IMR-90 (cell line): ENCODE data around the gene TCF4. TPM values are rescaled to one million over a fixed set of nuclear protein-coding genes. Genes with fewer than 3 reads are reported as not detected.

Source experiments
- ATAC-seq: fragments of 200-7000 bp; cut with Tn5 transposase; 2 replicates; pipeline ENCODE4 v1.9.1; 2020; ENCODE audit warnings: low read depth, mild to moderate bottlenecking, moderate library complexity
- BruUV-seq: library from RNA; stranded (reverse); fragments of 400-500 nt; replicated peaks from 2 replicates; lab custom pipeline; 2021; lab: Mats Ljungman, UMichigan
- CTCF ChIA-PET: fragments of 300-600 bp; formaldehyde crosslinking; extraction: SDS; loops from one replicate; lab custom pipeline; 2021; ENCODE audit warnings: antibody characterized with exemption; lab: Yijun Ruan, JAX
- POLR2A ChIA-PET: fragments of 300-600 bp; sonication (Branson Sonifier 250); formaldehyde crosslinking; loops from one replicate; lab custom pipeline; 2022; ENCODE audit warnings: antibody characterized with exemption; ENCODE audit not compliant: unreplicated experiment; lab: Charles Lee
- DNase-seq: peaks from one replicate; pipeline ENCODE4 v3.0.0; 2013
- H2AFZ ChIP-seq: replicated peaks from 2 replicates; pipeline ENCODE3; 2013; ENCODE audit warnings: low read length, mild to moderate bottlenecking; ENCODE audit not compliant: poor library complexity
- H2AK5ac ChIP-seq: 2 replicates; pipeline ENCODE4 v1.6.1; 2013; ENCODE audit warnings: low read depth, low read length, inconsistent platforms
- H2AK9ac ChIP-seq: replicated peaks from 2 replicates; pipeline ENCODE3; 2013; ENCODE audit warnings: mild to moderate bottlenecking, low read depth, low read length, moderate library complexity; ENCODE audit not compliant: poor library complexity
- H2BK120ac ChIP-seq: 2 replicates; pipeline ENCODE4 v1.6.1; 2013; ENCODE audit warnings: low read depth, low read length, inconsistent platforms
- H2BK15ac ChIP-seq: 3 replicates; pipeline ENCODE4 v1.6.1; 2013; ENCODE audit warnings: low read depth, low read length, inconsistent platforms
- H2BK20ac ChIP-seq: 2 replicates; pipeline ENCODE4 v1.6.1; 2013; ENCODE audit warnings: low read depth, mild to moderate bottlenecking, inconsistent platforms, low read length, moderate library complexity
- H2BK5ac ChIP-seq: 2 replicates; pipeline ENCODE4 v1.6.1; 2013; ENCODE audit warnings: mild to moderate bottlenecking, low read depth, low read length, inconsistent platforms; ENCODE audit not compliant: poor library complexity, severe bottlenecking
- H3K14ac ChIP-seq: replicated peaks from 2 replicates; pipeline ENCODE4 v1.6.1; 2013; ENCODE audit warnings: low read depth, low read length, inconsistent platforms
- H3K18ac ChIP-seq: 2 replicates; pipeline ENCODE4 v1.6.1; 2013; ENCODE audit warnings: low read depth, low read length, control low read depth
- H3K23ac ChIP-seq: 2 replicates; pipeline ENCODE4 v1.6.1; 2013; ENCODE audit warnings: low read depth, low read length, inconsistent platforms
- H3K27ac ChIP-seq: 2 replicates; pipeline ENCODE4 v1.5.1; 2013; ENCODE audit warnings: mild to moderate bottlenecking, control low read depth, low read length; ENCODE audit not compliant: insufficient read depth
- H3K27me3 ChIP-seq: 2 replicates; pipeline ENCODE4 v1.6.1; 2013; ENCODE audit warnings: low read length; ENCODE audit not compliant: control insufficient read depth, insufficient read depth
- H3K36me3 ChIP-seq: 2 replicates; pipeline ENCODE4 v1.6.1; 2013; ENCODE audit warnings: low read length, mixed read lengths; ENCODE audit not compliant: control insufficient read depth, insufficient read depth
- H3K4ac ChIP-seq: 2 replicates; pipeline ENCODE4 v1.6.1; 2013; ENCODE audit warnings: low read depth, low read length, inconsistent platforms
- H3K4me1 ChIP-seq: 2 replicates; pipeline ENCODE4 v1.6.1; 2013; ENCODE audit warnings: low read length, mixed read lengths; ENCODE audit not compliant: control insufficient read depth, insufficient read depth
- H3K4me2 ChIP-seq: 2 replicates; pipeline ENCODE4 v1.6.1; 2013; ENCODE audit warnings: low read depth, mild to moderate bottlenecking, control low read depth, low read length, moderate library complexity
- H3K4me3 ChIP-seq: 2 replicates; pipeline ENCODE4 v1.5.1; 2013; ENCODE audit warnings: low read depth, mild to moderate bottlenecking, control low read depth, low read length, moderate library complexity; ENCODE audit not compliant: insufficient read depth
- H3K56ac ChIP-seq: 2 replicates; pipeline ENCODE4 v1.6.1; 2013; ENCODE audit warnings: low read length, inconsistent platforms; ENCODE audit not compliant: insufficient read depth; ENCODE audit errors: extremely low read depth
- H3K79me1 ChIP-seq, 2 experiments: 2 replicates each; pipeline ENCODE4 v1.6.1; 2013; ENCODE audit warnings: low read length in 2 of 2, inconsistent platforms in 1 of 2, low read depth in 1 of 2
- H3K9ac ChIP-seq: 2 replicates; pipeline ENCODE4 v1.6.1; 2013; ENCODE audit warnings: low read depth, low read length, control low read depth
- H3K9me1 ChIP-seq: 2 replicates; pipeline ENCODE4 v1.6.1; 2013; ENCODE audit warnings: low read length, inconsistent platforms; ENCODE audit not compliant: insufficient read depth
- H3K9me3 ChIP-seq: 2 replicates; pipeline ENCODE4 v1.6.1; 2013; ENCODE audit warnings: low read length; ENCODE audit not compliant: control insufficient read depth, insufficient read depth
- H4K20me1 ChIP-seq: 2 replicates; pipeline ENCODE4 v1.6.1; 2013; ENCODE audit warnings: low read length, inconsistent platforms; ENCODE audit not compliant: insufficient read depth
- H4K5ac ChIP-seq: 2 replicates; pipeline ENCODE4 v1.6.1; 2013; ENCODE audit warnings: mild to moderate bottlenecking, low read depth, low read length, control low read depth
- H4K8ac ChIP-seq, 2 experiments: 2 replicates each; pipeline ENCODE4 v1.6.1; 2013; ENCODE audit warnings: low read depth in 2 of 2, low read length in 2 of 2, control low read depth in 1 of 2, inconsistent platforms in 1 of 2
- H4K91ac ChIP-seq: 2 replicates; pipeline ENCODE4 v1.6.1; 2013; ENCODE audit warnings: low read depth, low read length, inconsistent platforms; ENCODE audit not compliant: insufficient read depth
- FOS ChIP-seq: fragments of 150-350 bp; IDR thresholded peaks from 2 replicates; pipeline ENCODE4 v1.6.1; 2016; ENCODE audit warnings: low read depth, low read length
- POLR2A ChIP-seq: IDR thresholded peaks from 2 replicates; pipeline ENCODE4 v1.6.1; 2012; ENCODE audit warnings: mild to moderate bottlenecking, low read depth, low read length
- SMC3 ChIP-seq: fragments of 150-350 bp; IDR thresholded peaks from 2 replicates; pipeline ENCODE4 v1.6.1; 2016; ENCODE audit warnings: low read depth, mild to moderate bottlenecking, antibody characterized with exemption, low read length, moderate library complexity
- WGBS, 2 experiments: methylation state at CpG; one replicate each; pipeline versions ENCODE4 v1.1.5 to v1.1.7; 2013; ENCODE audit warnings: missing lambda C conversion rate in 2 of 2; ENCODE audit not compliant: insufficient read length in 1 of 2; ENCODE audit errors: extremely low coverage in 2 of 2; 5-methylcytosine and 5-hydroxymethylcytosine counted together
- dilution Hi-C: fragments of 300-500 bp; cut with HindIII; formaldehyde crosslinking; loops from one replicate; pipeline ENCODE4 v1.14.3; 2018; ENCODE audit warnings: low sequenced_read_pairs; ENCODE audit not compliant: unreplicated experiment
- in situ Hi-C: fragments of 300-500 bp; cut with MboI; formaldehyde crosslinking; loops from 3 replicates; pipeline ENCODE4 v1.14.3; 2019; ENCODE audit warnings: low sequenced_read_pairs, inconsistent platforms, mixed read lengths
- intact Hi-C: fragments of 100-400 bp; cut with micrococcal nuclease; formaldehyde crosslinking; loops from 2 replicates; pipeline ENCODE4 v1.10.0; 2022
- polyA plus RNA-seq, 3 experiments: library from polyadenylated mRNA; depleted of rRNA; stranded (reverse); fragments of >200 nt; gene quantifications; 2 replicates each; pipeline ENCODE4 v1.2.3, GENCODE V29; 2012; ENCODE audit warnings: low replicate concordance in 1 of 3
- total RNA-seq: library from RNA; depleted of rRNA; stranded (reverse); fragments of >200 nt; gene quantifications from 2 replicates; pipeline ENCODE4 v1.2.3, GENCODE V29; 2012
- TF ChIP-seq, protein P1 (sequence below): fragments of 150-350 bp; IDR thresholded peaks from 2 replicates; pipeline ENCODE4 v1.6.1; 2016; ENCODE audit warnings: low read depth, mild to moderate bottlenecking, low read length, moderate library complexity, borderline replicate concordance

TCF4 gene
- total and polyA plus RNA-seq, 2 of the 4 experiments (the other 2 are of a cell fraction): 30.0 to 87.1 TPM

DNA sequence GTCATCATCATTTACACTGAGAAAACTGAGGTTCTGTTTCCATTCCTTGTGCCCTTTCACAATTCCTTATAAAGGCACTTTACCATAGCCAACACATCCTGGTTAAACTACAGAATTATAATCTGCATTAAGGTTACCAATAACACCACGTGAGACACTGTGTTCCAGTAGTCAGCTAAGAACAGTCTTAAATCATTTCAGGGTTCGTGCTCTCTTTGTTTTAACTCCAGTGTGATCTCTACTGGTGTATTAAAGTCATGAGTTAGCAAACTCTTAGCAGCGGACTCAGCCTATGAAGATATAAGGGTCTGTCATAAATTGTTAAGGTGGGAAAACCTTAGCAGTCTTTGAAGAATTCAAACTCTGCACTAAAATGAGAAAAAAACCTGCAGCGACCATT lies 53.0 kb downstream of the TCF4 start:
- peaks cover 8% of the 10 kb centered on the region; the same call in 1 of the 2 replicates for H4K20me1 ChIP-seq
- ChIA-PET POLR2A (no interaction called here), CTCF (no interaction called here)
- no peak overlapping the region for H3K27ac ChIP-seq
- H3K14ac ChIP-seq: peak overlapping the region; percentile 38
- H3K27me3 ChIP-seq: no peaks in the 10 kb centered on the region
- H4K91ac ChIP-seq: no peak overlapping the region
- H3K23ac ChIP-seq: peak overlapping the region; percentile 25; the same call in 1 of the 2 replicates
- H3K36me3 ChIP-seq: no peaks in the 10 kb centered on the region
- H3K9me1 ChIP-seq: peaks cover 6% of the 10 kb centered on the region
- no peak overlapping the region for H2BK15ac ChIP-seq
- H2AK9ac ChIP-seq: no peak overlapping the region
- H4K8ac ChIP-seq: no peak overlapping the region
- peak overlapping the region; percentile 29; the same call in 1 of the 2 replicates for H3K18ac ChIP-seq
- no peak overlapping the region for H2AFZ ChIP-seq
- H2AK5ac ChIP-seq: no peak overlapping the region; the same call in 1 of the 2 replicates
- intact Hi-C loops: no loop called here
- in situ Hi-C loops: no loop called here
- BruUV-seq: no TSS peak
- no peak overlapping the region for H3K56ac ChIP-seq
- no peaks in the 10 kb centered on the region; the same call in 1 of the 2 replicates for H3K4me1 ChIP-seq
- H3K4me2 ChIP-seq: peak overlapping the region; percentile 72; the same call in 1 of the 2 replicates
- H3K4me3 ChIP-seq: no peak overlapping the region
- ATAC-seq (peak; percentile 14; the same call in 1 of the 2 replicates), DNase-seq (no peak)
- peaks cover 50 to 65% of the 10 kb centered on the region in 2 experiments for H3K79me1 ChIP-seq
- no peak overlapping the region; the same call in 1 of the 2 replicates for H3K4ac ChIP-seq
- H3K9ac ChIP-seq: no peak overlapping the region
- WGBS, 2 experiments: no CpG with 5 or more reads among the region's 4 CpGs
- dilution Hi-C loops: no loop called here
- H4K5ac ChIP-seq: peak overlapping the region; percentile 20; the same call in 1 of the 2 replicates
- no peak for TF ChIP-seq POLR2A
- no peak for TF ChIP-seq FOS
- TF ChIP-seq SMC3: no peak
- TF ChIP-seq, protein P1, sequence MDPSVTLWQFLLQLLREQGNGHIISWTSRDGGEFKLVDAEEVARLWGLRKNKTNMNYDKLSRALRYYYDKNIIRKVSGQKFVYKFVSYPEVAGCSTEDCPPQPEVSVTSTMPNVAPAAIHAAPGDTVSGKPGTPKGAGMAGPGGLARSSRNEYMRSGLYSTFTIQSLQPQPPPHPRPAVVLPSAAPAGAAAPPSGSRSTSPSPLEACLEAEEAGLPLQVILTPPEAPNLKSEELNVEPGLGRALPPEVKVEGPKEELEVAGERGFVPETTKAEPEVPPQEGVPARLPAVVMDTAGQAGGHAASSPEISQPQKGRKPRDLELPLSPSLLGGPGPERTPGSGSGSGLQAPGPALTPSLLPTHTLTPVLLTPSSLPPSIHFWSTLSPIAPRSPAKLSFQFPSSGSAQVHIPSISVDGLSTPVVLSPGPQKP: no peak
- H2BK20ac ChIP-seq: no peak overlapping the region
- H3K9me3 ChIP-seq: no peaks in the 10 kb centered on the region
- no peak overlapping the region for H2BK120ac ChIP-seq
- H2BK5ac ChIP-seq: peak overlapping the region; percentile 32
